Adrenal gland (tissue), 12 donors: ENCODE data around the gene ADK. TPM values are rescaled to one million over a fixed set of nuclear protein-coding genes. Genes with fewer than 3 reads are reported as not detected.

Source experiments
- DNase-seq, 7 donors: peaks; one replicate each; pipeline ENCODE4 v3.0.0-alpha.2; 2019 to 2020
- H3K27ac ChIP-seq, 5 donors: fragments of 200-600 bp; sonication (generic) in 4 of 5; 1 replicate in 3 of 5; 2 replicates in 2 of 5; pipeline versions ENCODE4 v1.5.1 to v1.8.0; 2016 to 2020; ENCODE audit warnings: mild to moderate bottlenecking in 1 of 5
- H3K27me3 ChIP-seq: fragments of 200-600 bp; 2 replicates; pipeline ENCODE4 v1.8.0; 2021
- H3K36me3 ChIP-seq, 2 donors: fragments of 200-600 bp; replicated peaks in 1 of 2; 1 replicate in 1 of 2; 2 replicates in 1 of 2; pipeline versions ENCODE4 v1.5.1 to v1.8.0; 2018 to 2022
- H3K4me1 ChIP-seq, 2 donors: fragments of 200-600 bp; replicated peaks in 1 of 2; 1 replicate in 1 of 2; 2 replicates in 1 of 2; pipeline versions ENCODE4 v1.5.1 to v1.8.0; 2018 to 2021
- H3K4me3 ChIP-seq, 4 donors: fragments of 200-600 bp; sonication (generic) in 3 of 4; one replicate each; pipeline ENCODE4 v1.5.1; 2016 to 2018
- H3K9me3 ChIP-seq, 3 donors: fragments of 200-600 bp; sonication (generic) in 1 of 3; replicated peaks in 1 of 3; 1 replicate in 2 of 3; 2 replicates in 1 of 3; pipeline versions ENCODE4 v1.5.1 to v1.8.0; 2016 to 2021
- CTCF ChIP-seq, 6 experiments: fragments of 450-650 bp in 4 of 6; fragments of 200-600 bp in 2 of 6; sonication (generic) in 1 of 6; IDR thresholded peaks; 1 replicate in 5 of 6; 2 replicates in 1 of 6; pipeline versions ENCODE4 v1.5.1 to v1.8.0; 2016 to 2021; ENCODE audit warnings: antibody characterized with exemption in 6 of 6, mild to moderate bottlenecking in 2 of 6, moderate library complexity in 1 of 6
- POLR2A ChIP-seq, 2 donors: fragments of 450-650 bp; IDR thresholded peaks; one replicate each; pipeline ENCODE4 v1.6.1; 2017; ENCODE audit warnings: antibody characterized with exemption in 2 of 2, mild to moderate bottlenecking in 2 of 2, moderate library complexity in 1 of 2
- WGBS, 4 donors: extraction: QIAGEN DNeasy Blood & Tissue Kit in 2 of 4; methylation state at CpG; one replicate each; pipeline versions ENCODE4 v1.1.5 to v1.1.7; 2013 to 2017; 5-methylcytosine and 5-hydroxymethylcytosine counted together
- intact Hi-C, 2 donors: fragments of 100-400 bp; cut with DNase I; formaldehyde crosslinking; loops; one replicate each; pipeline versions ENCODE4 v1.14.1 to v1.15.0; 2022 to 2023
- polyA plus RNA-seq, 3 donors: library from polyadenylated mRNA; stranded (reverse); fragments of 200-250 nt in 2 of 3; fragments of 350-450 nt in 1 of 3; fragmentation: Illumina TruSeq in 1 of 3; extraction: RNeasy Lipid Tissue Mini Kit (QIAGEN cat#74804) in 1 of 3; gene quantifications; one replicate each; pipeline ENCODE4 v1.2.3, GENCODE V29; 2013 to 2014
- total RNA-seq, 9 donors: library from RNA; depleted of rRNA in 4 of 9; stranded (reverse); fragments of >200 nt in 4 of 9; fragments of 120-200 nt in 1 of 9; fragmentation: NEBNext Ultra II Directional in 1 of 9; extraction: Animal tissue kit (Norgen Biotek cat#: 25700) in 1 of 9; gene quantifications; one replicate each; pipeline versions ENCODE4 v1.1.0 to v1.2.4, GENCODE V29; 2013 to 2023
- donor health status: healthy with polysubstance abuse.
- donor health status: Bipolar disorder and iron deficiency.
- donor health status: DM: yes; HTN: yes; CAD: no.
- donor health status: DM: no; HTN: no; CAD: no.
- donor health status: DM: no; HTN: no; CAD: no.
- donor health status: DM: yes; HTN: yes; CAD: no.

ADK gene
- total and polyA plus RNA-seq, 12 donors: 8.2 to 45.5 (median 22.2) TPM

GRCh38 chr10:74690393-74690792, 539.4 kb downstream of the ADK start:
- Histone ChIP-seq H3K27ac (no peak overlapping the region), H3K4me1 (no peaks in the 10 kb centered on the region), H3K27me3 (no peaks in the 10 kb centered on the region), H3K9me3 (no peaks in the 10 kb centered on the region), H3K36me3 (no peaks in the 10 kb centered on the region), H3K4me3 (no peak overlapping the region)
- TF ChIP-seq CTCF (IDR thresholded peaks at IDR 0.05): no peak
- no peak for TF ChIP-seq POLR2A (IDR thresholded peaks at IDR 0.05)
- no peak for DNase-seq
- intact Hi-C loops: no loop called here
- WGBS, 4 donors: 88 to 96% (median 95%) methylated on average over 4 of the region's 4 CpGs

GRCh38 chr10:74691164-74691563, 540.1 kb downstream of the ADK start:
- H3K36me3 ChIP-seq: no peaks in the 10 kb centered on the region
- no peak overlapping the region for H3K27ac ChIP-seq
- no peak overlapping the region for H3K4me3 ChIP-seq
- intact Hi-C loops: no loop called here
- no peaks in the 10 kb centered on the region for H3K27me3 ChIP-seq
- TF ChIP-seq POLR2A (IDR thresholded peaks at IDR 0.05): no peak
- TF ChIP-seq CTCF (IDR thresholded peaks at IDR 0.05): no peak
- DNase-seq: no peak
- H3K4me1 ChIP-seq: no peaks in the 10 kb centered on the region
- no peaks in the 10 kb centered on the region for H3K9me3 ChIP-seq

- H3K9me3 ChIP-seq: no peaks in the 10 kb centered on the region
- H3K36me3 ChIP-seq: no peaks in the 10 kb centered on the region
- H3K27me3 ChIP-seq: no peaks in the 10 kb centered on the region
- DNase-seq: no peak
- TF ChIP-seq POLR2A (IDR thresholded peaks at IDR 0.05): no peak
- no peak for TF ChIP-seq CTCF (IDR thresholded peaks at IDR 0.05)
- intact Hi-C loops: no loop called here
- H3K4me3 ChIP-seq: no peak overlapping the region
- no peak overlapping the region for H3K27ac ChIP-seq
- no peaks in the 10 kb centered on the region for H3K4me1 ChIP-seq
- WGBS, 4 donors: 87 to 89% (median 89%) methylated on average over 3 of the region's 3 CpGs
These were observed 553.8 kb downstream of the ADK start for GRCh38 chr10:74704629-74705357.

- DNase-seq: no peak
- no peaks in the 10 kb centered on the region for H3K27me3 ChIP-seq
- H3K4me1 ChIP-seq: no peaks in the 10 kb centered on the region
- H3K36me3 ChIP-seq: no peaks in the 10 kb centered on the region
- H3K27ac ChIP-seq: no peak overlapping the region
- intact Hi-C loops: no loop called here
- H3K9me3 ChIP-seq: no peaks in the 10 kb centered on the region
- 90 to 93% (median 92%) methylated on average over 3 of the region's 3 CpGs for WGBS, 4 donors
- no peak overlapping the region for H3K4me3 ChIP-seq
- no peak for TF ChIP-seq POLR2A (IDR thresholded peaks at IDR 0.05)
- no peak for TF ChIP-seq CTCF (IDR thresholded peaks at IDR 0.05)
These were observed 554.4 kb downstream of the ADK start for GRCh38 chr10:74705358-74705980.
